ENCODE data around the gene TCF7L1. TPM values are rescaled to one million over a fixed set of nuclear protein-coding genes. Genes with fewer than 3 reads are reported as not detected.

Gene TCF7L1
- polyA plus RNA-seq, 1 of the 3 experiments (the other 2 are of a cell fraction): 3.7 TPM

DNA sequence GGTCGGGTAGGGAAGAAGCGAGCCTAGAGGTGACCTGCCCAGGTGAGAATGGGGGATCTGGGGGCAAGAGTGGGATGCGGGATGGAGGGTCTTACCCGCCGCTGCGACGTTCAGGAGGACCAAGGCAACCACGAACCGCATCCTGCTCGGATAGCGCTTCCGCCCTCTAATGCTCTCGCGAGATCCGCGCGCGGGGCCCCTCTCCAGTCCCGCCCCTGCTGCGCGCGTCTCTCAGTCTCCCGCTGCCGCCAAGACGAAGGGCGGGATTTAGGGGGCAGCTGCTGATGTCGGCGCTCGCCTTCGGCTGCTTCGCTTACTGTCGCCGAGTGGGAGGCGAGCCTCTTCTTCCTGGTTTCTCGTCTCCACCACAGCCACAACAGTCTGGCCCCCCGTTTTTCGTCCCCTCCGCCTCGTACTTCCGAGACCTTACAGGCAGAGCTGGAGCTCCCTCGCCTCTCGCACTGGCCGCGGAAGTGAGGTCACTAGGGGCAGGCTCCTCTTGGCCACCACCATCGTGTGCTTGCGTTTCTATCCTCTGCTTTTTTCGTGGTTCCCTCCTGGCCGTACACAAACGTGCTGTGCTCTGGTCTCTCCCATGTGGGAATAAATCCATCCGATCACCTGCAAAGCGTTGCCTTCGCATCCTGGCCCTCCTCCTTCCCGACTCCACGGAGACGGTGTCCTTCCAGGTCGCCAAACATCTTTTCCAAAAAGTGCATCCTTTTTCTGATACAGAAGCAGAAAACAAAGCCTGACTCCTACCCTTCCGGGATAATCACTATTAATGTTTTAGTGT lies 194.8 kb downstream of the TCF7L1 start, which contains the start of gene TGOLN2:
Gene TGOLN2 (minus strand): TSS at position 168 of the 796 bp plus-strand sequence. CDS start 27 bp downstream, at position 141.
- H3F3A ChIP-seq (replicated peaks; ENCODE audit: insufficient read depth): peaks cover 3% of the 10 kb centered on the region
- TF ChIP-seq CHD2 (IDR thresholded peaks at IDR 0.05; ENCODE audit: low read length, partially characterized antibody) (peak; percentile 99), MXI1 (IDR thresholded peaks at IDR 0.05; ENCODE audit: low read depth, low read length) (peak; percentile 71; the same call in 1 of the 2 replicates), POLR2AphosphoS5 (IDR thresholded peaks at IDR 0.05; ENCODE audit: low read depth, low read length) (peak; percentile 99), GATA2 (CRISPR knock-in tag; IDR thresholded peaks at IDR 0.05) (no peak), RFX5 (IDR thresholded peaks at IDR 0.05; ENCODE audit: low read length) (no peak), GABPA (IDR thresholded peaks at IDR 0.05; ENCODE audit: low read depth) (peak; percentile 62), NRF1 (IDR thresholded peaks at IDR 0.05; ENCODE audit: low read depth, low read length) (peak; percentile 49; the same call in 1 of the 2 replicates), RXRA (IDR thresholded peaks at IDR 0.05; ENCODE audit: borderline replicate concordance, low read depth) (no peak), MEF2A (IDR thresholded peaks at IDR 0.05; ENCODE audit: borderline replicate concordance, low read depth) (no peak), RAD21 (IDR thresholded peaks at IDR 0.05; ENCODE audit: low read length) (no peak), RCOR1 (IDR thresholded peaks at IDR 0.05; ENCODE audit: low read length) (no peak), EZH2phosphoT487 (IDR thresholded peaks at IDR 0.05; ENCODE audit: borderline replicate concordance, low read depth) (no peak), EP300 (IDR thresholded peaks at IDR 0.05; ENCODE audit: borderline replicate concordance in 1 of 2, low read depth in 1 of 2, low read length in 1 of 2) (0 out of 4 replicates have a peak, but pooled peaks of 1 of the 2 experiments have one; percentile 1), TAF1 (IDR thresholded peaks at IDR 0.05; ENCODE audit: borderline replicate concordance, low read depth, low read length) (peak; percentile 84), FOXM1 (IDR thresholded peaks at IDR 0.05; ENCODE audit: low read depth) (no peak), JUND (IDR thresholded peaks at IDR 0.05) (no peak), SMC3 (IDR thresholded peaks at IDR 0.05; ENCODE audit: low read depth, low read length) (no peak), ELF1 (IDR thresholded peaks at IDR 0.05) (peak; percentile 87), SIN3A (IDR thresholded peaks at IDR 0.05; ENCODE audit: borderline replicate concordance, low read depth, low read length) (peak; percentile 87; the same call in 1 of the 2 replicates)
- TF ChIP-seq, protein P1, sequence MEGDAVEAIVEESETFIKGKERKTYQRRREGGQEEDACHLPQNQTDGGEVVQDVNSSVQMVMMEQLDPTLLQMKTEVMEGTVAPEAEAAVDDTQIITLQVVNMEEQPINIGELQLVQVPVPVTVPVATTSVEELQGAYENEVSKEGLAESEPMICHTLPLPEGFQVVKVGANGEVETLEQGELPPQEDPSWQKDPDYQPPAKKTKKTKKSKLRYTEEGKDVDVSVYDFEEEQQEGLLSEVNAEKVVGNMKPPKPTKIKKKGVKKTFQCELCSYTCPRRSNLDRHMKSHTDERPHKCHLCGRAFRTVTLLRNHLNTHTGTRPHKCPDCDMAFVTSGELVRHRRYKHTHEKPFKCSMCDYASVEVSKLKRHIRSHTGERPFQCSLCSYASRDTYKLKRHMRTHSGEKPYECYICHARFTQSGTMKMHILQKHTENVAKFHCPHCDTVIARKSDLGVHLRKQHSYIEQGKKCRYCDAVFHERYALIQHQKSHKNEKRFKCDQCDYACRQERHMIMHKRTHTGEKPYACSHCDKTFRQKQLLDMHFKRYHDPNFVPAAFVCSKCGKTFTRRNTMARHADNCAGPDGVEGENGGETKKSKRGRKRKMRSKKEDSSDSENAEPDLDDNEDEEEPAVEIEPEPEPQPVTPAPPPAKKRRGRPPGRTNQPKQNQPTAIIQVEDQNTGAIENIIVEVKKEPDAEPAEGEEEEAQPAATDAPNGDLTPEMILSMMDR (IDR thresholded peaks at IDR 0.05): no peak
- TF ChIP-seq, protein P2, sequence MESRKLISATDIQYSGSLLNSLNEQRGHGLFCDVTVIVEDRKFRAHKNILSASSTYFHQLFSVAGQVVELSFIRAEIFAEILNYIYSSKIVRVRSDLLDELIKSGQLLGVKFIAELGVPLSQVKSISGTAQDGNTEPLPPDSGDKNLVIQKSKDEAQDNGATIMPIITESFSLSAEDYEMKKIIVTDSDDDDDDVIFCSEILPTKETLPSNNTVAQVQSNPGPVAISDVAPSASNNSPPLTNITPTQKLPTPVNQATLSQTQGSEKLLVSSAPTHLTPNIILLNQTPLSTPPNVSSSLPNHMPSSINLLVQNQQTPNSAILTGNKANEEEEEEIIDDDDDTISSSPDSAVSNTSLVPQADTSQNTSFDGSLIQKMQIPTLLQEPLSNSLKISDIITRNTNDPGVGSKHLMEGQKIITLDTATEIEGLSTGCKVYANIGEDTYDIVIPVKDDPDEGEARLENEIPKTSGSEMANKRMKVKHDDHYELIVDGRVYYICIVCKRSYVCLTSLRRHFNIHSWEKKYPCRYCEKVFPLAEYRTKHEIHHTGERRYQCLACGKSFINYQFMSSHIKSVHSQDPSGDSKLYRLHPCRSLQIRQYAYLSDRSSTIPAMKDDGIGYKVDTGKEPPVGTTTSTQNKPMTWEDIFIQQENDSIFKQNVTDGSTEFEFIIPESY (IDR thresholded peaks at IDR 0.05; ENCODE audit: borderline replicate concordance, low read depth): peak; percentile 98
- TF ChIP-seq, protein P3, sequence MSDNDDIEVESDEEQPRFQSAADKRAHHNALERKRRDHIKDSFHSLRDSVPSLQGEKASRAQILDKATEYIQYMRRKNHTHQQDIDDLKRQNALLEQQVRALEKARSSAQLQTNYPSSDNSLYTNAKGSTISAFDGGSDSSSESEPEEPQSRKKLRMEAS (IDR thresholded peaks at IDR 0.05; ENCODE audit: low read depth): peak; percentile 82
- TF ChIP-seq, protein P4, sequence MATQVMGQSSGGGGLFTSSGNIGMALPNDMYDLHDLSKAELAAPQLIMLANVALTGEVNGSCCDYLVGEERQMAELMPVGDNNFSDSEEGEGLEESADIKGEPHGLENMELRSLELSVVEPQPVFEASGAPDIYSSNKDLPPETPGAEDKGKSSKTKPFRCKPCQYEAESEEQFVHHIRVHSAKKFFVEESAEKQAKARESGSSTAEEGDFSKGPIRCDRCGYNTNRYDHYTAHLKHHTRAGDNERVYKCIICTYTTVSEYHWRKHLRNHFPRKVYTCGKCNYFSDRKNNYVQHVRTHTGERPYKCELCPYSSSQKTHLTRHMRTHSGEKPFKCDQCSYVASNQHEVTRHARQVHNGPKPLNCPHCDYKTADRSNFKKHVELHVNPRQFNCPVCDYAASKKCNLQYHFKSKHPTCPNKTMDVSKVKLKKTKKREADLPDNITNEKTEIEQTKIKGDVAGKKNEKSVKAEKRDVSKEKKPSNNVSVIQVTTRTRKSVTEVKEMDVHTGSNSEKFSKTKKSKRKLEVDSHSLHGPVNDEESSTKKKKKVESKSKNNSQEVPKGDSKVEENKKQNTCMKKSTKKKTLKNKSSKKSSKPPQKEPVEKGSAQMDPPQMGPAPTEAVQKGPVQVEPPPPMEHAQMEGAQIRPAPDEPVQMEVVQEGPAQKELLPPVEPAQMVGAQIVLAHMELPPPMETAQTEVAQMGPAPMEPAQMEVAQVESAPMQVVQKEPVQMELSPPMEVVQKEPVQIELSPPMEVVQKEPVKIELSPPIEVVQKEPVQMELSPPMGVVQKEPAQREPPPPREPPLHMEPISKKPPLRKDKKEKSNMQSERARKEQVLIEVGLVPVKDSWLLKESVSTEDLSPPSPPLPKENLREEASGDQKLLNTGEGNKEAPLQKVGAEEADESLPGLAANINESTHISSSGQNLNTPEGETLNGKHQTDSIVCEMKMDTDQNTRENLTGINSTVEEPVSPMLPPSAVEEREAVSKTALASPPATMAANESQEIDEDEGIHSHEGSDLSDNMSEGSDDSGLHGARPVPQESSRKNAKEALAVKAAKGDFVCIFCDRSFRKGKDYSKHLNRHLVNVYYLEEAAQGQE (IDR thresholded peaks at IDR 0.05; ENCODE audit: low read depth, low read length): 0 out of 2 replicates have a peak, but pooled peaks have one; percentile 16
- CTCF ChIA-PET: interaction anchor here (0.6 to 1.2 kb wide), 4 partner anchors 26 to 446 kb away, joined by 3 read pairs; partner anchors contain the start of genes ELMOD3 and RETSAT
- no peaks in the 10 kb centered on the region for H3K27me3 ChIP-seq (ENCODE audit: insufficient read depth)
- peaks cover 21 to 35% of the 10 kb centered on the region in 2 experiments for H3K36me3 ChIP-seq (replicated peaks in 1 of 2; ENCODE audit: control insufficient read depth in 1 of 2, insufficient read depth in 2 of 2, low read length in 1 of 2)
- H3K4me3 ChIP-seq (ENCODE audit: low read depth in 2 of 2, low read length in 1 of 2): peak within 1 kb of the TSS; percentile 73 to 95
- no peaks in the 10 kb centered on the region for H3K9me3 ChIP-seq
- under 1% methylated on average over 37 of the region's 57 CpGs for WGBS (ENCODE audit: low lambda C conversion rate)
- H2AFZ ChIP-seq (ENCODE audit: low read depth): peak within 1 kb of the TSS; percentile 93
- POLR2A ChIA-PET: interaction anchor here (0.6 to 3.1 kb wide), 13 partner anchors 8 to 283 kb away, joined by 3 to 14 read pairs (median 4); partner anchors contain the start of genes C2orf68, ELMOD3, MAT2A and RETSAT
- H3K79me2 ChIP-seq (ENCODE audit: insufficient read depth): peaks cover 48% of the 10 kb centered on the region
- DNase-seq: peak; percentile 98
- H3K9ac ChIP-seq: peak within 1 kb of the TSS; percentile 85
- H3K27ac ChIP-seq (ENCODE audit: low read depth in 2 of 2, low read length in 1 of 2): peak within 1 kb of the TSS; percentile 88 to 97
- peaks cover 29% of the 10 kb centered on the region for H4K20me1 ChIP-seq (ENCODE audit: insufficient read depth)
- H3K9me2 ChIP-seq: no peaks in the 10 kb centered on the region
- H3K4me2 ChIP-seq: peak within 1 kb of the TSS; percentile 100
- peaks cover 7 to 24% of the 10 kb centered on the region in 2 experiments; a peak in 3 of 4 replicates for H3K4me1 ChIP-seq (ENCODE audit: control insufficient read depth in 1 of 2, insufficient read depth in 2 of 2, low read depth in 1 of 2, low read length in 1 of 2)

Data from SK-N-SH (cell line).